ENCODE results near the gene C1orf141. TPM values are rescaled to one million over a fixed set of nuclear protein-coding genes. Genes with fewer than 3 reads are reported as not detected.
A peak's percentile ranks its signal among the peaks of the same experiment; 100 is the strongest.
"Not testable (repeated sequence)": the region's sequence is repeated elsewhere in the genome, so short reads cannot be mapped to it uniquely, and the experiment has no call there.

The C1orf141 gene
- total RNA-seq, 1 donor from 2014 or later, result not detected

DNA sequence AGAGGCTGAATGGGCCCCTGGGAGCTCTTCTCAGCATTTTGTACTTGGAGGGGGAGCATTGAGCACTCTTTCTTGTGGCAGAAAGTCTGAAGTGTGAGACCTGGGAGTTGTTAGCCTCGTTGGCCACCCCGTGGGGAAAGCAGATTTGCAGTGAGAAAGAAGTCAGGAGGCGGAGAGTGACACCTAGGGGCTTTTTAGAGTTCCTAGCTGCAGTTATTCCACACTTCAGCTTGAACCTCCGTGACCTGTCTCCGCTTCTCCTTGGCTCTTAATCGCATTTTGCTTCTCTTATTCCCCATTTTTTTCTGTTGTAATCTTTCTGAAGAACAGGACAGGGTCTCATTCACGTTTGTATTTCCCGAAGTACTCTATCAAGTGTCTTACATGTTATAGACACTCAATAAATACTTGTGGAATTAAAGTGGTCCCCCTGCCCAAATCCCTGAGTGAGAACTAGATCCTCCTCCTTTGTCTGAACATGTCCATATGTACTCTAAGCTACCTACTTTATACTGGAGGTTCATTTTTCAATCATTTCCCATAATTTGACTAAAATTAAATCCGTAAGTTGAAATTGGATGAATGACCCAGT is 14.5 kb upstream of the C1orf141 start:
- peaks cover 10% of the 10 kb centered on the region for H3K4me1 ChIP-seq
- peak; percentile 28 for DNase-seq
- H3K27ac ChIP-seq (replicated peaks), result no peak overlapping the region
- H3K9me3 ChIP-seq (replicated peaks), result peaks cover under 1% of the 10 kb centered on the region
- H3K27me3 ChIP-seq (ENCODE audit: low read depth), result peaks cover 4% of the 10 kb centered on the region
- H3K4me3 ChIP-seq, result no peak overlapping the region
- intact Hi-C loops (cut with micrococcal nuclease), result loop anchor here (5.0 to 10.0 kb wide), 2 partner anchors 157 to 384 kb away; no protein-coding TSS in a partner anchor
- H3K36me3 ChIP-seq, result no peaks in the 10 kb centered on the region
- TF ChIP-seq CTCF (IDR thresholded peaks at IDR 0.05; ENCODE audit: borderline replicate concordance), result peak; percentile 86

DNA sequence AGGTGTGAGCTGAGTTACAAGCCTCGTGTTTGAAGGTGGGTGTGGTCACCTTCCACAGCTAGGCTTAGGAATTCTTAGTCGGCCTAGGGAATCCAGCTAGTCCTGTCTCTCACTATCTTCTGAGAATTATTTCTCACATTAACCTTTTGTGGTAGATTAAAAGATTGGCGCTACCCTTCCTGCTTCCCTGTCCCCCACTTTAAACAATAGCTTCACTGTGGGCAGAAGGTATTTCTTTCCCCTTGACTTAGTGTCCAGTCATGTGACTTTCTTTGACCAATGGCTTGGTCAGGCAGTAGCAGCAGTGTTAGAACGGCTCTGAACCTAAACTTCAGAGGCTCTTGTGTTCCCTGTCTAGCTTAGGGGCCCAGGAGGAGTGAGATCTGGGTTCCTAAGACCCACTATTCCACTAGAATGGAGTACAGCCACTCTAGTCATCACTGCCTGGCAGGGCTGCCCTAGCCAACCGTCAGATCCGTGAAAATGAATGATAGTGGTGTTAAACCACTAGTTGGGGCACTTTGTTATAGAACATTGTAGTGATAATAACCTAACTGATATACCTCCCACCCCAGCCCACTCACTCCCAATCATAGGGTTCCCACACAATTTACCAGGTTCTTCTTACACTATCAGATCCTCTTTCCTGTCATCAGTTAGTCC is 13.9 kb upstream of the C1orf141 start:
- Histone ChIP-seq H3K36me3 (no peaks in the 10 kb centered on the region), H3K9me3 (replicated peaks) (no peaks in the 10 kb centered on the region), H3K4me3 (no peak overlapping the region), H3K27me3 (ENCODE audit: low read depth) (peaks cover 4% of the 10 kb centered on the region), H3K27ac (replicated peaks) (no peak overlapping the region), H3K4me1 (peaks cover 10% of the 10 kb centered on the region)
- no peak for DNase-seq
- intact Hi-C loops (cut with micrococcal nuclease), result loop anchor here (5.0 to 10.0 kb wide), 2 partner anchors 156 to 384 kb away; no protein-coding TSS in a partner anchor
- TF ChIP-seq CTCF (IDR thresholded peaks at IDR 0.05; ENCODE audit: borderline replicate concordance), result no peak

- not testable (repeated sequence) for H3K36me3 ChIP-seq; DNase-seq; H3K4me3 ChIP-seq; H3K27ac ChIP-seq (replicated peaks); H3K9me3 ChIP-seq (replicated peaks); H3K27me3 ChIP-seq (ENCODE audit: low read depth)
- intact Hi-C loops (cut with micrococcal nuclease), result loop anchor here (5.0 to 10.0 kb wide), 2 partner anchors 156 to 383 kb away; no protein-coding TSS in a partner anchor
- peaks cover 10% of the 10 kb centered on the region for H3K4me1 ChIP-seq
Measured at GRCh38 chr1:67147973-67148372, 13.2 kb upstream of the C1orf141 start.

DNA sequence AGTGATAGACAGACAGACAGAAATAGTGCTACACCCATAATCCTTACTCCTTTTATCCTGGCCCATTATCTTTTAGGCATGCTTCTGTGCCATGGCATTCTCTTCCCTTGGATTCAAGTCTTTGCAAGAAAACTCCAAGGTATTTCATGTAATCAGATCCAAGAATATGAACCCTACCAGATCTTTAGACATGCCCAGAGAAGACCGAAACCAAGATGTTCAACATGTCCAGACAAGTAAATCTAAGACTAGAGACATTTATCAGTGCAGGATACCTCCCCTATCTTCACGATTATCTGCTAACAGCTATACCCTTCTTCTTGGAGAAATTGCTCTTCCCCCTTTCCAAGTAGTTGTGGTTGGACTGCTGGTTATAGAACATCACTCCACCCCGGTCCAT is 11.8 kb upstream of the C1orf141 start:
- Histone ChIP-seq H3K27ac (replicated peaks) (no peak overlapping the region), H3K4me1 (peaks cover 10% of the 10 kb centered on the region), H3K4me3 (no peak overlapping the region), H3K9me3 (replicated peaks) (no peaks in the 10 kb centered on the region), H3K36me3 (no peaks in the 10 kb centered on the region), H3K27me3 (ENCODE audit: low read depth) (no peaks in the 10 kb centered on the region)
- DNase-seq, result no peak
- intact Hi-C loops (cut with micrococcal nuclease), result loop anchor here (5.0 to 10.0 kb wide), 2 partner anchors 154 to 382 kb away; no protein-coding TSS in a partner anchor
- no peak for TF ChIP-seq CTCF (IDR thresholded peaks at IDR 0.05; ENCODE audit: borderline replicate concordance)

DNA sequence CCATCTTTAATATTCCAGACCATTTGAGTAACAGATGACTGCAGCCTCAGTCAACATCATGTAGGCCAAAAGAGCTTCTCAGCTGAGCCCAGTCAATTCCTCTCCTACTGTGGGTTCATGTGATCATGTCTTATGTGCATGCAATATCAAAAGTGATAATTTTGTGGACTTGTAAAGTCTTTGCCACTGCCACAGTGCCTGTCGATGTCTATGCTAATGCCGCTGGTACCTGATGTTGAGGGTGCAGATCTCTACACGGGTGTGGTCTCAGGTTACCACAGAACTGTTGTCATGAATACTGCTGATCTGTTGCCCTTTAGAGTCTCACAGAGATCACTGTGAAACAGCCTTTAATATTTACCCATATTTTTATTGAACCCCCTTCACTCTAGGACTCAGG is 11.3 kb upstream of the C1orf141 start:
- Histone ChIP-seq H3K4me3 (no peak overlapping the region), H3K36me3 (no peaks in the 10 kb centered on the region), H3K27me3 (ENCODE audit: low read depth) (no peaks in the 10 kb centered on the region), H3K4me1 (peaks cover 10% of the 10 kb centered on the region), H3K27ac (replicated peaks) (no peak overlapping the region), H3K9me3 (replicated peaks) (no peaks in the 10 kb centered on the region)
- intact Hi-C loops (cut with micrococcal nuclease), result loop anchor here (5.0 to 10.0 kb wide), 2 partner anchors 154 to 381 kb away; no protein-coding TSS in a partner anchor
- DNase-seq, result no peak
- no peak for TF ChIP-seq CTCF (IDR thresholded peaks at IDR 0.05; ENCODE audit: borderline replicate concordance)

GRCh38 chr1:67144696-67145095 is 9.9 kb upstream of the C1orf141 start:
- intact Hi-C loops (cut with micrococcal nuclease), result loop anchor here (5.0 to 10.0 kb wide), 2 partner anchors 152 to 380 kb away; no protein-coding TSS in a partner anchor
- no peak for TF ChIP-seq CTCF (IDR thresholded peaks at IDR 0.05; ENCODE audit: borderline replicate concordance)
- no peak for DNase-seq
- no peak overlapping the region for H3K27ac ChIP-seq (replicated peaks)
- H3K36me3 ChIP-seq, result no peaks in the 10 kb centered on the region
- H3K9me3 ChIP-seq (replicated peaks), result no peaks in the 10 kb centered on the region
- peaks cover 10% of the 10 kb centered on the region for H3K4me1 ChIP-seq
- no peak overlapping the region for H3K4me3 ChIP-seq
- H3K27me3 ChIP-seq (ENCODE audit: low read depth), result no peaks in the 10 kb centered on the region

Measured in left ventricle myocardium inferior (tissue), 1 donor.